Stomach (tissue), 9 donors: ENCODE results near the gene ATG12. TPM values are rescaled to one million over a fixed set of nuclear protein-coding genes. Genes with fewer than 3 reads are reported as not detected.

Experiments used
- DNase-seq, 2 donors: peaks; one replicate each; pipeline versions ENCODE4 v3.0.0 to v3.0.0-alpha.2; 2013 to 2019
- H3K27ac ChIP-seq, 5 donors: fragments of 200-600 bp in 4 of 5; sonication (generic) in 4 of 5; one replicate each; pipeline ENCODE4 v1.5.1; 2013 to 2019; ENCODE audit warnings: mild to moderate bottlenecking in 1 of 5, moderate library complexity in 1 of 5
- H3K27me3 ChIP-seq, 3 donors: fragments of 200-600 bp; sonication (generic); one replicate each; pipeline ENCODE4 v1.5.1; 2017 to 2019; ENCODE audit warnings: mixed run types in 1 of 3
- H3K36me3 ChIP-seq, 4 donors: fragments of 200-600 bp; sonication (generic); 1 replicate in 3 of 4; 2 replicates in 1 of 4; pipeline ENCODE4 v1.5.1; 2016 to 2019
- H3K4me1 ChIP-seq, 4 donors: fragments of 200-600 bp; sonication (generic); one replicate each; pipeline ENCODE4 v1.5.1; 2016 to 2019
- H3K4me3 ChIP-seq, 4 donors: fragments of 200-600 bp; sonication (generic) in 3 of 4; one replicate each; pipeline ENCODE4 v1.5.1; 2016 to 2019; ENCODE audit warnings: mild to moderate bottlenecking in 1 of 4
- H3K9me3 ChIP-seq, 4 donors: fragments of 200-600 bp; sonication (generic); one replicate each; pipeline ENCODE4 v1.5.1; 2016 to 2019
- POLR2A ChIP-seq, 4 donors: fragments of 450-650 bp; IDR thresholded peaks; one replicate each; pipeline ENCODE4 v1.6.1; 2016; ENCODE audit warnings: antibody characterized with exemption in 4 of 4, control low read depth in 2 of 4, mild to moderate bottlenecking in 1 of 4, moderate library complexity in 1 of 4
- WGBS, 5 donors: extraction: QIAGEN DNeasy Blood & Tissue Kit in 3 of 5; methylation state at CpG; one replicate each; pipeline versions ENCODE4 v1.1.5 to v1.1.7; 2013 to 2018; 5-methylcytosine and 5-hydroxymethylcytosine counted together
- intact Hi-C: fragments of 100-400 bp; cut with DNase I; formaldehyde crosslinking; loops from one replicate; pipeline ENCODE4 v1.15.1; 2023; ENCODE audit warnings: low total_unique reads
- polyA plus RNA-seq, 3 donors: library from polyadenylated mRNA; stranded (reverse); fragments of 200-250 nt; gene quantifications; one replicate each; pipeline ENCODE4 v1.2.3, GENCODE V29; 2013
- total RNA-seq, 5 donors: library from RNA; depleted of rRNA; stranded (reverse); fragments of >200 nt; gene quantifications; one replicate each; pipeline versions ENCODE4 v1.1.0 to v1.2.3, GENCODE V29; 2014 to 2016
- donor health status: healthy with polysubstance abuse.
- donor health status: Bipolar disorder and iron deficiency.
- donor health status: healthy.

The ATG12 gene
- total and polyA plus RNA-seq, 8 donors = 15.2 to 73.3 (median 37.4) TPM

GRCh38 chr5:115778417-115778816, 62.9 kb downstream of the ATG12 start:
- no peaks in the 10 kb centered on the region for H3K9me3 ChIP-seq
- H3K27me3 ChIP-seq = no peaks in the 10 kb centered on the region
- no peak for TF ChIP-seq POLR2A (IDR thresholded peaks at IDR 0.05)
- no peak for DNase-seq
- H3K4me1 ChIP-seq = no peaks in the 10 kb centered on the region
- no peak overlapping the region for H3K27ac ChIP-seq
- no peaks in the 10 kb centered on the region for H3K36me3 ChIP-seq
- intact Hi-C loops = no loop called here
- no peak overlapping the region for H3K4me3 ChIP-seq
- WGBS, 5 donors = 38 to 66% (median 54%) methylated on average over 1 of the region's 1 CpG

Other genes starting within 250 kb of the ATG12 start
- gene TICAM2, start 239.1 kb downstream of the ATG12 start, total RNA-seq = 1 to 10 TPM in 2 of 5 donors, not detected in 3; 2.4 to 9.9 TPM
- 1 to 10 TPM; 1.4 to 3.5 (median 2.3) TPM for gene TICAM2, start 239.1 kb downstream of the ATG12 start, polyA plus RNA-seq
- gene TMED7, start 215.5 kb downstream of the ATG12 start, total RNA-seq = 100 to 1,000 TPM in 2 of 5 donors, 10 to 100 TPM in 2, 1 to 10 TPM in 1; 9.8 to 169 (median 54.3) TPM
- 10 to 100 TPM; 12.8 to 16.5 (median 13.9) TPM for gene TMED7, start 215.5 kb downstream of the ATG12 start, polyA plus RNA-seq
- gene CDO1, start 24.9 kb downstream of the ATG12 start, total RNA-seq = 1 to 10 TPM in 1 of 5 donors, not detected in 4; 6.1 TPM
- 1 to 10 TPM; 1.0 to 8.6 (median 1.8) TPM for gene CDO1, start 24.9 kb downstream of the ATG12 start, polyA plus RNA-seq
- 10 to 100 TPM in 4 of 5 donors, 1 to 10 TPM in 1; 6.4 to 81.9 (median 19.8) TPM for gene AP3S1, start 370 bp upstream of the ATG12 start, total RNA-seq
- gene AP3S1, start 370 bp upstream of the ATG12 start, polyA plus RNA-seq = 100 to 1,000 TPM in 1 of 3 donors, 10 to 100 TPM in 2; 49.5 to 107 (median 97.6) TPM
- gene LVRN, start 120.9 kb upstream of the ATG12 start, total RNA-seq = 1 to 10 TPM in 1 of 5 donors, under 1 TPM in 1, not detected in 3; 0.58 to 1.3 TPM
- gene LVRN, start 120.9 kb upstream of the ATG12 start, polyA plus RNA-seq = under 1 TPM in 2 of 3 donors, not detected in 1; 0.06 to 0.13 TPM
- gene ARL14EPL, start 190.9 kb upstream of the ATG12 start, total RNA-seq = not detected
- gene ARL14EPL, start 190.9 kb upstream of the ATG12 start, polyA plus RNA-seq = not detected
- gene COMMD10, start 243.5 kb upstream of the ATG12 start, total RNA-seq = 10 to 100 TPM in 4 of 5 donors, 1 to 10 TPM in 1; 3.2 to 72.8 (median 49.4) TPM
- gene COMMD10, start 243.5 kb upstream of the ATG12 start, polyA plus RNA-seq = 10 to 100 TPM; 16.7 to 33.6 (median 32.4) TPM